ENCODE measurements around the gene RNF151.
"Not testable (repeated sequence)": the region's sequence is repeated elsewhere in the genome, so short reads cannot be mapped to it uniquely, and the experiment has no call there.

Gene RNF151

GRCh38 chr16:1966460-1966859 lies at the start of gene RNF151:
Gene RNF151 (plus strand): TSS chr16:1966856. CDS start chr16:1966882, 26 bp downstream.
- no peak for DNase-seq (ENCODE audit: low read depth)

GRCh38 chr16:1917056-1917664 lies 49.5 kb upstream of the RNF151 start:
- DNase-seq (ENCODE audit: low read depth) = no peak

- DNase-seq (ENCODE audit: low read depth) = no peak
These were observed 48.8 kb upstream of the RNF151 start for GRCh38 chr16:1917665-1918350.

GRCh38 chr16:1918351-1919326 lies 48.0 kb upstream of the RNF151 start, which contains the start of gene HS3ST6:
Gene HS3ST6 (minus strand): TSS chr16:1918415. CDS start chr16:1918323, 92 bp downstream.
- DNase-seq (ENCODE audit: low read depth) = no peak

GRCh38 chr16:1919327-1919998 lies 47.2 kb upstream of the RNF151 start:
- DNase-seq (ENCODE audit: low read depth) = no peak

GRCh38 chr16:1920122-1920521 lies 46.5 kb upstream of the RNF151 start:
- not testable (repeated sequence) for DNase-seq (ENCODE audit: low read depth)

- DNase-seq (ENCODE audit: low read depth) = no peak
These were observed 45.9 kb upstream of the RNF151 start for GRCh38 chr16:1920727-1921171.

GRCh38 chr16:1922357-1922756 lies 44.3 kb upstream of the RNF151 start:
- no peak for DNase-seq (ENCODE audit: low read depth)

- DNase-seq (ENCODE audit: low read depth) = no peak
These were observed 43.2 kb upstream of the RNF151 start for GRCh38 chr16:1923299-1924034.

GRCh38 chr16:1924095-1924494 lies 42.6 kb upstream of the RNF151 start:
- no peak for DNase-seq (ENCODE audit: low read depth)

GRCh38 chr16:1926271-1926670 lies 40.4 kb upstream of the RNF151 start:
- no peak for DNase-seq (ENCODE audit: low read depth)

- no peak for DNase-seq (ENCODE audit: low read depth)
These were observed 37.6 kb upstream of the RNF151 start for GRCh38 chr16:1929105-1929504.

- peak; percentile 92 for DNase-seq (ENCODE audit: low read depth)
These were observed 36.9 kb upstream of the RNF151 start for GRCh38 chr16:1929578-1930337.

- DNase-seq (ENCODE audit: low read depth) = no peak
These were observed 36.3 kb upstream of the RNF151 start for GRCh38 chr16:1930338-1930720.

GRCh38 chr16:1932050-1933028 lies 34.3 kb upstream of the RNF151 start:
- no peak for DNase-seq (ENCODE audit: low read depth)

GRCh38 chr16:1933097-1933661 lies 33.5 kb upstream of the RNF151 start:
- DNase-seq (ENCODE audit: low read depth) = no peak

GRCh38 chr16:1936945-1937479 lies 29.6 kb upstream of the RNF151 start:
- DNase-seq (ENCODE audit: low read depth) = no peak

- no peak for DNase-seq (ENCODE audit: low read depth)
These were observed 28.3 kb upstream of the RNF151 start for GRCh38 chr16:1938316-1938715.

- no peak for DNase-seq (ENCODE audit: low read depth)
These were observed 27.7 kb upstream of the RNF151 start for GRCh38 chr16:1938910-1939309.
